ENCODE results near the gene MYO1E. TPM values are rescaled to one million over a fixed set of nuclear protein-coding genes. Genes with fewer than 3 reads are reported as not detected.

The MYO1E gene
- total and polyA plus RNA-seq, 2 of the 4 experiments (the other 2 are of a cell fraction), result 13.4 to 37.3 TPM

- DNase-seq (no peak), ATAC-seq (ENCODE audit: low read depth) (no peak)
- in situ Hi-C loops (cut with MboI; ENCODE audit: low sequenced_read_pairs), result no loop called here
- Histone ChIP-seq H3K9ac (ENCODE audit: low read depth, low read length) (no peak overlapping the region), H4K8ac (ENCODE audit: low read depth in 2 of 2, low read length in 2 of 2) (no peak overlapping the region), H3K14ac (replicated peaks; ENCODE audit: low read depth, low read length) (peak overlapping the region; percentile 10; the same call in 1 of the 2 replicates), H3K56ac (ENCODE audit: extremely low read depth, insufficient read depth, low read length) (no peak overlapping the region), H3K79me1 (ENCODE audit: low read depth in 1 of 2, low read length in 2 of 2) (peaks cover 62 to 78% of the 10 kb centered on the region in 2 experiments), H3K4me2 (ENCODE audit: low read depth, low read length) (no peak overlapping the region), H3K9me1 (ENCODE audit: insufficient read depth, low read length) (peaks cover 12% of the 10 kb centered on the region), H3K9me3 (ENCODE audit: control insufficient read depth, insufficient read depth, low read length) (no peaks in the 10 kb centered on the region), H3K27me3 (ENCODE audit: control insufficient read depth, insufficient read depth, low read length) (no peaks in the 10 kb centered on the region), H3K18ac (ENCODE audit: low read depth, low read length) (no peak overlapping the region), H2AFZ (replicated peaks; ENCODE audit: low read length, poor library complexity) (no peak overlapping the region), H4K91ac (ENCODE audit: insufficient read depth, low read depth, low read length) (no peak overlapping the region), H4K20me1 (ENCODE audit: insufficient read depth, low read length) (peaks cover 25% of the 10 kb centered on the region; the same call in 1 of the 2 replicates), H3K23ac (ENCODE audit: low read depth, low read length) (no peak overlapping the region), H3K4ac (ENCODE audit: low read depth, low read length) (no peak overlapping the region), H2BK20ac (ENCODE audit: low read depth, low read length) (no peak overlapping the region), H3K27ac (ENCODE audit: insufficient read depth, low read length) (no peak overlapping the region), H2BK120ac (ENCODE audit: low read depth, low read length) (no peak overlapping the region), H2AK5ac (ENCODE audit: low read depth, low read length) (peak overlapping the region; percentile 12; the same call in 1 of the 2 replicates), H4K5ac (ENCODE audit: low read depth, low read length) (no peak overlapping the region), H2AK9ac (replicated peaks; ENCODE audit: low read depth, low read length, poor library complexity) (no peak overlapping the region), H3K4me1 (ENCODE audit: control insufficient read depth, insufficient read depth, low read length) (peaks cover 14% of the 10 kb centered on the region), H3K36me3 (ENCODE audit: control insufficient read depth, insufficient read depth, low read length) (no peaks in the 10 kb centered on the region; the same call in 1 of the 2 replicates), H2BK15ac (ENCODE audit: low read depth, low read length) (no peak overlapping the region), H2BK5ac (ENCODE audit: low read depth, low read length, poor library complexity, severe bottlenecking) (no peak overlapping the region), H3K4me3 (ENCODE audit: insufficient read depth, low read depth, low read length) (no peak overlapping the region)
- intact Hi-C loops (cut with micrococcal nuclease), result no loop called here
- ChIA-PET POLR2A (ENCODE audit: unreplicated experiment) (no interaction called here), CTCF (no interaction called here)
- 100% methylated on average over 4 of the region's 8 CpGs; no CpG with 5 or more reads in 1 of the 2 experiments for WGBS, 2 experiments (ENCODE audit: extremely low coverage in 2 of 2, insufficient read length in 1 of 2)
- no peak for TF ChIP-seq USF2 (IDR thresholded peaks at IDR 0.05; ENCODE audit: low read depth, low read length)
- no peak for TF ChIP-seq CTCF (conservative IDR thresholded peaks at IDR 0.05; ENCODE audit: low read depth, low read length)
- TF ChIP-seq NFE2L2 (IDR thresholded peaks at IDR 0.05; ENCODE audit: low read depth, low read length), result no peak
- TF ChIP-seq CEBPB (IDR thresholded peaks at IDR 0.05; ENCODE audit: low read depth, low read length), result no peak
- no peak for TF ChIP-seq BHLHE40 (IDR thresholded peaks at IDR 0.05; ENCODE audit: low read depth, low read length)
- TF ChIP-seq ELK1 (IDR thresholded peaks at IDR 0.05; ENCODE audit: borderline replicate concordance, low read depth, low read length), result no peak
- no peak for TF ChIP-seq MAZ (IDR thresholded peaks at IDR 0.05; ENCODE audit: borderline replicate concordance, low read depth, low read length)
- no peak for TF ChIP-seq POLR2A (IDR thresholded peaks at IDR 0.05; ENCODE audit: low read depth, low read length)
- TF ChIP-seq CHD1 (IDR thresholded peaks at IDR 0.05; ENCODE audit: low read depth, low read length), result no peak
- TF ChIP-seq RAD21 (IDR thresholded peaks at IDR 0.05; ENCODE audit: low read length), result no peak
- no peak for TF ChIP-seq SMC3 (IDR thresholded peaks at IDR 0.05; ENCODE audit: low read depth, low read length)
- no peak for TF ChIP-seq FOS (IDR thresholded peaks at IDR 0.05; ENCODE audit: low read depth, low read length)
- no peak for TF ChIP-seq MAFK (IDR thresholded peaks at IDR 0.05; ENCODE audit: low read depth, low read length)
- TF ChIP-seq RCOR1 (IDR thresholded peaks at IDR 0.05; ENCODE audit: insufficient replicate concordance, low read length), result no peak
- TF ChIP-seq RFX5 (IDR thresholded peaks at IDR 0.05; ENCODE audit: low read depth, low read length), result no peak
- no peak for TF ChIP-seq MXI1 (IDR thresholded peaks at IDR 0.05; ENCODE audit: borderline replicate concordance, low read depth, low read length)
- dilution Hi-C loops (cut with HindIII; ENCODE audit: low sequenced_read_pairs, unreplicated experiment), result no loop called here
- no TSS peak for BruUV-seq (replicated peaks)
Observed at GRCh38 chr15:59330649-59331048, 42.0 kb downstream of the MYO1E start.

All from IMR-90 (cell line).